HepG2 (cell line): ENCODE results near the gene ZNF333. TPM values are rescaled to one million over a fixed set of nuclear protein-coding genes. Genes with fewer than 3 reads are reported as not detected.

Experiments
- ATAC-seq: fragments of 200-7000 bp; cut with Tn5 transposase; 3 replicates; pipeline ENCODE4 v1.9.1; 2020; ENCODE audit warnings: mild to moderate bottlenecking, moderate library complexity
- BruUV-seq: library from RNA; stranded (reverse); fragments of 400-500 nt; replicated peaks from 2 replicates; lab custom pipeline; 2021; lab: Mats Ljungman, UMichigan
- CTCF ChIA-PET: fragments of 300-600 bp; formaldehyde crosslinking; extraction: SDS; loops from one replicate; lab custom pipeline; 2021; ENCODE audit warnings: low total read pairs, inconsistent platforms, low intra/inter-chr PET ratio; lab: Yijun Ruan, JAX
- POLR2A ChIA-PET: fragments of 350-600 bp; sonication (Branson Sonifier 250); formaldehyde crosslinking; loops from one replicate; lab custom pipeline; 2020; ENCODE audit warnings: antibody characterized with exemption, inconsistent platforms; lab: Yijun Ruan, JAX
- DNase-seq: peaks from one replicate; pipeline ENCODE4 v3.0.0-alpha.2; 2015; ENCODE audit warnings: low spot score
- FAIRE-seq: peaks from 3 replicates; lab custom pipeline; 2011; peaks lifted over from hg19 to GRCh38; lab: Jason Lieb, UNC
- H2AFZ ChIP-seq: one replicate; pipeline ENCODE4 v1.6.1; 2011; ENCODE audit warnings: low read length, inconsistent platforms
- H3K27ac ChIP-seq: fragments of 300-600 bp; 3 replicates; pipeline ENCODE4 v1.8.0; 2011; ENCODE audit warnings: mixed run types, mild to moderate bottlenecking, mixed read lengths, low read length, inconsistent platforms; ENCODE audit not compliant: insufficient read depth; ENCODE audit errors: extremely low read length
- H3K27me3 ChIP-seq, 2 experiments: fragments of 200-600 bp in 1 of 2; 2 replicates in 1 of 2; 3 replicates in 1 of 2; pipeline versions ENCODE4 v1.6.0 to v1.8.0; 2011; ENCODE audit warnings: low read length in 2 of 2, mild to moderate bottlenecking in 2 of 2, moderate library complexity in 2 of 2, inconsistent platforms in 1 of 2; ENCODE audit not compliant: insufficient read depth in 2 of 2, control insufficient read depth in 1 of 2
- H3K36me3 ChIP-seq, 2 experiments: fragments of 200-600 bp in 1 of 2; replicated peaks in 1 of 2; 2 replicates in 1 of 2; 3 replicates in 1 of 2; pipeline versions ENCODE4 v1.5.1 to v1.8.0; 2011; ENCODE audit warnings: low read length in 2 of 2, inconsistent platforms in 1 of 2; ENCODE audit not compliant: insufficient read depth in 2 of 2, control insufficient read depth in 1 of 2
- H3K4me1 ChIP-seq: 2 replicates; pipeline ENCODE4 v1.5.1; 2012; ENCODE audit warnings: low read length, inconsistent platforms; ENCODE audit not compliant: insufficient read depth
- H3K4me2 ChIP-seq: 2 replicates; pipeline ENCODE4 v1.6.0; 2011; ENCODE audit warnings: low read depth, low read length, inconsistent platforms
- H3K4me3 ChIP-seq, 3 experiments: fragments of 200-600 bp in 1 of 3; sonication (generic), shearing (Covaris generic) in 1 of 3; replicated peaks in 1 of 3; 2 replicates each; pipeline ENCODE4 v1.5.1; 2011 to 2016; ENCODE audit warnings: low read length in 3 of 3, inconsistent platforms in 2 of 3, low read depth in 2 of 3, mild to moderate bottlenecking in 2 of 3, control low read depth in 1 of 3, mixed read lengths in 1 of 3; ENCODE audit not compliant: insufficient read depth in 1 of 3
- H3K79me2 ChIP-seq: one replicate; pipeline ENCODE4 v1.6.1; 2011; ENCODE audit warnings: low read length, inconsistent platforms; ENCODE audit not compliant: insufficient read depth
- H3K9ac ChIP-seq: 2 replicates; pipeline ENCODE4 v1.6.0; 2011; ENCODE audit warnings: mild to moderate bottlenecking, low read depth, low read length, inconsistent platforms; ENCODE audit not compliant: insufficient read depth
- H3K9me3 ChIP-seq: 2 replicates; pipeline ENCODE4 v1.5.1; 2012; ENCODE audit warnings: mild to moderate bottlenecking, low read length
- H4K20me1 ChIP-seq: 2 replicates; pipeline ENCODE4 v1.6.0; 2011; ENCODE audit warnings: inconsistent platforms, mild to moderate bottlenecking, low read length, moderate library complexity; ENCODE audit not compliant: insufficient read depth
- AGO2 ChIP-seq: fragments of 200-400 bp; formaldehyde crosslinking; optimal IDR thresholded peaks from 2 replicates; pipeline ENCODE3; 2017; ENCODE audit warnings: mild to moderate bottlenecking, low read depth, low read length, moderate library complexity
- AKNA ChIP-seq: sonication (generic); formaldehyde crosslinking; IDR thresholded peaks from 2 replicates; pipeline ENCODE4 v1.4.0; 2020; ENCODE audit warnings: missing genetic modification reagents, borderline replicate concordance
- ATF3 ChIP-seq: sonication (generic); formaldehyde crosslinking; IDR thresholded peaks from 2 replicates; pipeline ENCODE4 v1.4.0; 2020; ENCODE audit warnings: missing genetic modification reagents
- HBP1 ChIP-seq: IDR thresholded peaks from 2 replicates; pipeline ENCODE4 v1.6.1; 2016; ENCODE audit warnings: low read depth, control low read depth
- KDM2A ChIP-seq: sonication (generic); formaldehyde crosslinking; IDR thresholded peaks from 2 replicates; pipeline ENCODE4 v1.4.0; 2020; ENCODE audit warnings: low read depth, missing genetic modification reagents, borderline replicate concordance
- MED1 ChIP-seq: sonication (generic); formaldehyde crosslinking; IDR thresholded peaks from 2 replicates; pipeline ENCODE4 v1.4.0; 2020; ENCODE audit warnings: missing genetic modification reagents
- NBN ChIP-seq: fragments of 450-650 bp; conservative IDR thresholded peaks from 2 replicates; pipeline ENCODE4 v1.6.1; 2017
- RARG ChIP-seq: sonication (generic); formaldehyde crosslinking; IDR thresholded peaks from 2 replicates; pipeline ENCODE4 v1.4.0; 2020; ENCODE audit warnings: low read depth, mild to moderate bottlenecking, missing genetic modification reagents
- SNAPC5 ChIP-seq: sonication (generic); formaldehyde crosslinking; IDR thresholded peaks from 2 replicates; pipeline ENCODE4 v1.8.1; 2023; ENCODE audit warnings: mild to moderate bottlenecking, missing genetic modification reagents, borderline replicate concordance
- TEF ChIP-seq: sonication (generic); formaldehyde crosslinking; IDR thresholded peaks from 2 replicates; pipeline ENCODE4 v1.5.0; 2020; ENCODE audit warnings: missing genetic modification reagents
- TGIF2 ChIP-seq: IDR thresholded peaks from 2 replicates; pipeline ENCODE4 v1.6.1; 2016; ENCODE audit warnings: control low read depth, missing compliant biosample characterization
- ZBTB25 ChIP-seq: IDR thresholded peaks from 2 replicates; pipeline ENCODE4 v1.6.1; 2018; ENCODE audit warnings: missing genetic modification reagents
- ZNF121 ChIP-seq: sonication (generic); formaldehyde crosslinking; IDR thresholded peaks from 2 replicates; pipeline ENCODE4 v1.5.0; 2020; ENCODE audit warnings: mild to moderate bottlenecking, missing genetic modification reagents
- ZNF234 ChIP-seq: sonication (generic); formaldehyde crosslinking; conservative IDR thresholded peaks from 2 replicates; pipeline ENCODE4 v1.5.1; 2020; ENCODE audit warnings: mild to moderate bottlenecking, missing genetic modification reagents
- ZNF354B ChIP-seq: sonication (generic); formaldehyde crosslinking; IDR thresholded peaks from 2 replicates; pipeline ENCODE4 v1.8.0; 2022; ENCODE audit warnings: mild to moderate bottlenecking, missing genetic modification reagents
- ZNF746 ChIP-seq: sonication (generic); formaldehyde crosslinking; IDR thresholded peaks from 2 replicates; pipeline ENCODE4 v1.8.0; 2022; ENCODE audit warnings: mild to moderate bottlenecking, missing genetic modification reagents
- WGBS: methylation state at CpG from one replicate; pipeline ENCODE4 v1.1.6; 2017; ENCODE audit warnings: low lambda C conversion rate; 5-methylcytosine and 5-hydroxymethylcytosine counted together
- in situ Hi-C: cut with HindIII; loops from 2 replicates; pipeline ENCODE4 v1.10.0; 2017; ENCODE audit warnings: low pct_unique_long_range_greater_than_20kb; ENCODE audit not compliant: extremely low pct_ligation_motif_present
- intact Hi-C: fragments of 100-400 bp; cut with micrococcal nuclease; formaldehyde crosslinking; loops from one replicate; pipeline ENCODE4 v1.10.0; 2022; ENCODE audit not compliant: unreplicated experiment
- polyA plus RNA-seq, 8 experiments: library from polyadenylated mRNA; depleted of rRNA in 3 of 8; stranded (reverse) in 7 of 8; unstranded in 1 of 8; fragments of >200 nt; fragmentation: Illumina TruSeq in 4 of 8; extraction: Trizol in 4 of 8; gene quantifications; 2 replicates each; pipeline versions ENCODE4 v1.2.1 to v1.2.3, GENCODE V29; 2011 to 2016; ENCODE audit warnings: low read depth in 4 of 8, missing spikeins in 1 of 8, mixed read lengths in 1 of 8; ENCODE audit not compliant: insufficient read depth in 1 of 8
- total RNA-seq, 5 experiments: library from RNA; depleted of rRNA; stranded (reverse); fragments of >200 nt; fragmentation: Illumina TruSeq; extraction: Trizol; gene quantifications; 2 replicates each; pipeline ENCODE4 v1.2.3, GENCODE V29; 2016; ENCODE audit warnings: low read depth in 1 of 5

The ZNF333 gene
- total and polyA plus RNA-seq, 2 of the 13 experiments (the other 11 are each of a cell fraction or from before 2014, with no cell fraction given), result 3.4 to 6.4 TPM

GRCh38 chr19:14654786-14655560 is 34.9 kb upstream of the ZNF333 start:
- ChIA-PET POLR2A (no interaction called here), CTCF (no interaction called here)
- intact Hi-C loops (no loop called here), in situ Hi-C loops (no loop called here)
- 3% methylated on average over 7 of the region's 7 CpGs for WGBS
- H2AFZ ChIP-seq, result no peak overlapping the region
- no peaks in the 10 kb centered on the region for H3K36me3 ChIP-seq
- FAIRE-seq (no peak), DNase-seq (no peak), ATAC-seq (no peak)
- BruUV-seq, result no TSS peak
- H3K27me3 ChIP-seq, result no peaks in the 10 kb centered on the region
- H4K20me1 ChIP-seq, result no peaks in the 10 kb centered on the region
- H3K9ac ChIP-seq, result no peak overlapping the region
- H3K9me3 ChIP-seq, result no peaks in the 10 kb centered on the region
- H3K4me1 ChIP-seq, result 0 out of 2 replicates have a peak, but pooled peaks cover 10% of the 10 kb centered on the region
- no peak overlapping the region for H3K27ac ChIP-seq
- H3K4me3 ChIP-seq, result no peak overlapping the region
- H3K4me2 ChIP-seq, result no peak overlapping the region
- no peaks in the 10 kb centered on the region for H3K79me2 ChIP-seq
- TF ChIP-seq ATF3 (CRISPR knock-in tag) (no peak), SNAPC5 (CRISPR knock-in tag) (no peak), RARG (CRISPR knock-in tag) (no peak), ZBTB25 (no peak), AKNA (no peak), ZNF746 (CRISPR knock-in tag) (no peak), ZNF121 (CRISPR knock-in tag) (no peak), TEF (no peak), KDM2A (no peak), NBN (no peak), MED1 (CRISPR knock-in tag) (no peak), HBP1 (no peak), TGIF2 (CRISPR knock-in tag) (no peak), ZNF354B (CRISPR knock-in tag) (no peak), ZNF234 (no peak), AGO2 (no peak)
